ENCODE measurements around the gene AMOTL2. TPM values are rescaled to one million over a fixed set of nuclear protein-coding genes. Genes with fewer than 3 reads are reported as not detected.

Gene AMOTL2
- total RNA-seq, 1 experiment from 2014 or later: 146 TPM

Small RNA genes lying within 50 kb of the gene (microRNA-seq; reads per million reads assigned to microRNA genes)
- gene MIR6827 (ENCODE audit: unreplicated experiment): 1.3 reads per million

Other genes with a start within 250 kb of the AMOTL2 start
- gene RYK, start 123.6 kb downstream of the AMOTL2 start, total RNA-seq (2021; ENCODE audit: unreplicated experiment): 82.7 TPM
- gene ANAPC13, start 111.5 kb upstream of the AMOTL2 start, total RNA-seq (2021; ENCODE audit: unreplicated experiment): 68.8 TPM
- gene CEP63, start 111.6 kb upstream of the AMOTL2 start, total RNA-seq (2021; ENCODE audit: unreplicated experiment): 30.5 TPM

Data from Panc1 (cell line).